T-cell (primary cell): Measurements from ENCODE around the gene ELP2. TPM values are rescaled to one million over a fixed set of nuclear protein-coding genes. Genes with fewer than 3 reads are reported as not detected.
A peak's percentile ranks its signal among the peaks of the same experiment; 100 is the strongest.

Experiments used
- ATAC-seq, 4 experiments: fragments of 200-7000 bp in 3 of 4; fragments of 150-1000 bp in 1 of 4; cut with Tn5 transposase; replicated peaks in 1 of 4; 1 replicate in 3 of 4; 2 replicates in 1 of 4; pipeline ENCODE4 v1.10.0; 2021; ENCODE audit warnings: moderate library complexity in 3 of 4, mild to moderate bottlenecking in 2 of 4, moderate number of reproducible peaks in 1 of 4
- CTCF ChIA-PET, 2 donors: fragments of 300-600 bp; sonication (Branson Sonifier 250); formaldehyde crosslinking; loops; one replicate each; lab custom pipeline; 2022; ENCODE audit warnings: antibody characterized with exemption in 2 of 2; lab: Charles Lee
- POLR2A ChIA-PET, 2 donors: fragments of 300-600 bp; sonication (Branson Sonifier 250); formaldehyde crosslinking; loops; one replicate each; lab custom pipeline; 2022; ENCODE audit warnings: antibody characterized with exemption in 2 of 2; lab: Charles Lee
- DNase-seq, 35 experiments: peaks; one replicate each; pipeline versions ENCODE4 v3.0.0 to v3.0.0-alpha.2; 2013 to 2023
- H3K27ac ChIP-seq: one replicate; pipeline ENCODE4 v1.5.1; 2013; ENCODE audit warnings: low read length
- H3K27me3 ChIP-seq, 2 experiments: replicated peaks in 1 of 2; 1 replicate in 1 of 2; 2 replicates in 1 of 2; pipeline versions ENCODE4 v1.6.1 to v1.7.0; 2013; ENCODE audit warnings: low read length in 1 of 2, mixed read lengths in 1 of 2; ENCODE audit not compliant: control insufficient read depth in 2 of 2, insufficient read depth in 2 of 2; ENCODE audit errors: extremely low read depth in 1 of 2
- H3K36me3 ChIP-seq, 2 donors: 1 replicate in 1 of 2; 2 replicates in 1 of 2; pipeline versions ENCODE4 v1.6.1 to v1.7.0; 2013; ENCODE audit warnings: low read length in 1 of 2; ENCODE audit not compliant: control insufficient read depth in 2 of 2, insufficient read depth in 1 of 2; ENCODE audit errors: extremely low read depth in 1 of 2
- H3K4me1 ChIP-seq, 2 experiments: 1 replicate in 1 of 2; 2 replicates in 1 of 2; pipeline versions ENCODE4 v1.6.1 to v1.7.0; 2013; ENCODE audit warnings: low read length in 2 of 2, mixed read lengths in 1 of 2; ENCODE audit not compliant: insufficient read depth in 2 of 2, control insufficient read depth in 1 of 2; ENCODE audit errors: extremely low read depth in 1 of 2
- H3K4me3 ChIP-seq, 2 donors: 1 replicate in 1 of 2; 2 replicates in 1 of 2; pipeline versions ENCODE4 v1.5.1 to v1.7.0; 2013; ENCODE audit warnings: mild to moderate bottlenecking in 2 of 2, low read length in 1 of 2, moderate library complexity in 1 of 2; ENCODE audit not compliant: control insufficient read depth in 1 of 2; ENCODE audit errors: extremely low read depth in 1 of 2
- H3K9me3 ChIP-seq: 2 replicates; pipeline ENCODE4 v1.7.0; 2013
- H3K27ac Mint-ChIP-seq, 2 donors: one replicate each; pipeline ENCODE4 v1.8.0; 2020 to 2021; ENCODE audit warnings: mild to moderate bottlenecking in 2 of 2, mixed read lengths in 2 of 2
- H3K27me3 Mint-ChIP-seq, 2 donors: one replicate each; pipeline ENCODE4 v1.8.0; 2021 to 2022; ENCODE audit warnings: mixed read lengths in 2 of 2
- H3K36me3 Mint-ChIP-seq: one replicate; pipeline ENCODE4 v1.8.0; 2021; ENCODE audit warnings: mixed read lengths
- H3K4me1 Mint-ChIP-seq, 3 donors: one replicate each; pipeline ENCODE4 v1.8.0; 2020 to 2022; ENCODE audit warnings: mixed read lengths in 3 of 3, mild to moderate bottlenecking in 1 of 3
- H3K4me3 Mint-ChIP-seq, 3 donors: one replicate each; pipeline ENCODE4 v1.8.0; 2020 to 2022; ENCODE audit warnings: mild to moderate bottlenecking in 3 of 3, mixed read lengths in 3 of 3, moderate library complexity in 3 of 3
- H3K9me3 Mint-ChIP-seq, 3 donors: one replicate each; pipeline ENCODE4 v1.8.0; 2020 to 2022; ENCODE audit warnings: mixed read lengths in 3 of 3
- WGBS: methylation state at CpG from one replicate; pipeline ENCODE4 v1.1.5; 2013; ENCODE audit warnings: missing lambda C conversion rate; ENCODE audit not compliant: insufficient coverage; 5-methylcytosine and 5-hydroxymethylcytosine counted together
- total RNA-seq, 35 experiments: library from RNA in 6 of 35; stranded (reverse) in 6 of 35; fragments of 120-200 nt in 1 of 35; gene quantifications; one replicate each; pipeline versions ENCODE4 v1.2.1 to v1.2.4 and lab custom pipeline; 2013 to 2026

The ELP2 gene
- total RNA-seq, 5 donors from 2014 or later (not counting 1 experiment from before 2014, with no cell fraction given), result 109 to 156 (median 150) TPM

- Histone ChIP-seq H3K4me1 (no peaks in the 10 kb centered on the region), H3K4me3 (no peak overlapping the region), H3K27me3 (no peaks in the 10 kb centered on the region), H3K27ac (no peak overlapping the region), H3K9me3 (no peaks in the 10 kb centered on the region), H3K36me3 (peaks cover 8 to 31% of the 10 kb centered on the region in 2 donors)
- Mint-ChIP-seq H3K4me1 (peaks cover 6 to 21% (median 14%) of the 10 kb centered on the region in 3 donors), H3K4me3 (no peak overlapping the region), H3K27me3 (no peaks in the 10 kb centered on the region), H3K36me3 (peaks cover 31% of the 10 kb centered on the region), H3K27ac (peak overlapping the region in 1 of 2 donors; percentile 4), H3K9me3 (no peaks in the 10 kb centered on the region)
- ChIA-PET POLR2A (interaction anchor here in 1 of 2 donors (0.5 kb wide), 1 partner anchor 49 kb away, joined by 3 read pairs; the partner anchor contains the start of gene SLC39A6), CTCF (no interaction called here)
- 100% methylated on average over 1 of the region's 3 CpGs for WGBS
- no peak for ATAC-seq
- no peak for DNase-seq
Measured at GRCh38 chr18:36177913-36178312, 48.2 kb downstream of the ELP2 start.

GRCh38 chr18:36179562-36180355 is 50.1 kb downstream of the ELP2 start:
- H3K27ac ChIP-seq, result no peak overlapping the region
- ChIA-PET POLR2A (interaction anchor here (0.6 to 0.9 kb wide), 2 partner anchors 8 to 799 kb away, joined by 3 to 5 read pairs; no protein-coding TSS in a partner anchor), CTCF (no interaction called here)
- DNase-seq (no peak), ATAC-seq (peak in 3 of 4 experiments; percentile 34 to 58 (median 39))
- whole genome bisulfite sequencing, result 47% methylated on average over 5 of the region's 7 CpGs
- Mint-ChIP-seq H3K36me3 (peaks cover 27% of the 10 kb centered on the region), H3K27ac (peak overlapping the region; percentile 23 to 50), H3K4me1 (peaks cover 6 to 21% (median 14%) of the 10 kb centered on the region in 3 donors), H3K27me3 (no peaks in the 10 kb centered on the region), H3K4me3 (no peak overlapping the region), H3K9me3 (no peaks in the 10 kb centered on the region)
- no peak overlapping the region for H3K4me3 ChIP-seq
- H3K4me1 ChIP-seq, result no peaks in the 10 kb centered on the region
- H3K36me3 ChIP-seq, result peaks cover 7 to 17% of the 10 kb centered on the region in 2 donors
- H3K9me3 ChIP-seq, result no peaks in the 10 kb centered on the region
- no peaks in the 10 kb centered on the region for H3K27me3 ChIP-seq

DNA sequence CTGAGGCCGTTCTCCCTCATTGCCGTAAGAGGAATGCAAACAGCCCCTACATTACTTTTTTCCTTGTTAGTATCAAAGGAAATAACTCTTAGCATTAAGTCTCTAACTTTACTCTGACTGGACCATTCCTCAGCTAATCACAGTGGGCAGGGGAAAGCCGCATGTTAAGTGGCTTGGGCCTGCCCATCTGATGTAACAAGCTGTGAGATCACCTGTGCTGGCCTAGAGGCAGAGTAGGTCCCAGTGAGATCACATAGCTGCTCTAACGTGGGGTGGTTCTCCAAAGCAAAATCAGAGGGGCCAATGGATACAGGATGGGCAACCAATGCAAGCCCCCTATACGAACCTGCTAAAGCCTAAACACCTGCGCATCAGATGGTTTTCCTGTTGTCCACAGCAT is 51.7 kb downstream of the ELP2 start:
- Histone ChIP-seq H3K36me3 (peaks cover 3 to 4% of the 10 kb centered on the region in 2 donors), H3K4me3 (no peak overlapping the region), H3K27ac (no peak overlapping the region), H3K4me1 (peaks cover 0 to 1% of the 10 kb centered on the region in 2 experiments), H3K9me3 (no peaks in the 10 kb centered on the region), H3K27me3 (peaks cover 0 to 9% of the 10 kb centered on the region in 2 experiments)
- POLR2A ChIA-PET, result no interaction called here
- peaks cover 9 to 20% (median 10%) of the 10 kb centered on the region in 3 donors for H3K4me1 Mint-ChIP-seq
- no peaks in the 10 kb centered on the region for H3K27me3 Mint-ChIP-seq
- H3K4me3 Mint-ChIP-seq, result no peak overlapping the region
- CTCF ChIA-PET, result interaction anchor here in 1 of 2 donors (0.5 kb wide), 1 partner anchor 1328 kb away, joined by 3 read pairs; no protein-coding TSS in a partner anchor
- H3K36me3 Mint-ChIP-seq, result peaks cover 13% of the 10 kb centered on the region
- no peak for DNase-seq
- H3K9me3 Mint-ChIP-seq, result no peaks in the 10 kb centered on the region
- no peak for ATAC-seq
- 98% methylated on average over 4 of the region's 6 CpGs for WGBS
- H3K27ac Mint-ChIP-seq, result no peak overlapping the region

DNA sequence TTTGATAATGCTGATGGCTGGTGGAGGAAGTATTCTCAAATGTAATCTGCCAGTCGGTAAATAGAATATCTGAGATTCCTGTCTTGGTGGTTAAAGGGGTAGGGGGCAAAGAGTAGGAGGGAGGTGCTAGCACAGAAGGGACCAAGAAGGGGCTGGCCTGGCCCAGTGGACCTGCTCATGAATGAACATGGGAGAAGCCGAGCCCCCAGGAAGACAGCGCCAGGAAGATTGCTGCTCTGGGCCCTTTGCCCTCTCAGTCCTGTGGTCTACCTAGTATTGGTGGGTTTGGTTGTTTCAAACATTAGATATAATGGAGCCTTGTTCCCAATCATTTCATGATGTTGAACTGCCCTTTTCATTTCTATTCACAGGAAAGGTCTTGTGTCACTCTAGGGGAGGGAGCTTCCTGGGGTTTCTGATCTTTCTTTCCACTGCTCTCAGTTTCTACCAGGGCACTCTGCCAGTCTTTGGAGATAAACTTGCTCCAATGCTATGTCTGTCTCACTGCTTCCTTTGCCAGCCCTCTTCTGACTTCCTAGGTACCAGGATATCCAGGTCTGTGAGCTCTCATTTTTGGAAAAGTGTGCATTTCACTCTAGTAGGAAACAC is 52.3 kb downstream of the ELP2 start:
- H3K9me3 ChIP-seq, result no peaks in the 10 kb centered on the region
- ATAC-seq (no peak), DNase-seq (no peak)
- peaks cover 0 to 14% of the 10 kb centered on the region in 2 experiments for H3K27me3 ChIP-seq
- Mint-ChIP-seq H3K9me3 (no peaks in the 10 kb centered on the region), H3K36me3 (peaks cover 9% of the 10 kb centered on the region), H3K4me3 (no peak overlapping the region), H3K27me3 (no peaks in the 10 kb centered on the region), H3K4me1 (peaks cover 9 to 20% (median 12%) of the 10 kb centered on the region in 3 donors), H3K27ac (peak overlapping the region in 1 of 2 donors; percentile 40)
- H3K27ac ChIP-seq, result no peak overlapping the region
- peaks cover 0 to 7% of the 10 kb centered on the region in 2 experiments for H3K4me1 ChIP-seq
- ChIA-PET CTCF (no interaction called here), POLR2A (interaction anchor here in 1 of 2 donors (0.6 kb wide), 1 partner anchor 1154 kb away, joined by 3 read pairs; no protein-coding TSS in a partner anchor)
- H3K4me3 ChIP-seq, result no peak overlapping the region
- 80% methylated on average over 1 of the region's 3 CpGs for WGBS
- peaks cover 0 to 2% of the 10 kb centered on the region in 2 donors for H3K36me3 ChIP-seq

DNA sequence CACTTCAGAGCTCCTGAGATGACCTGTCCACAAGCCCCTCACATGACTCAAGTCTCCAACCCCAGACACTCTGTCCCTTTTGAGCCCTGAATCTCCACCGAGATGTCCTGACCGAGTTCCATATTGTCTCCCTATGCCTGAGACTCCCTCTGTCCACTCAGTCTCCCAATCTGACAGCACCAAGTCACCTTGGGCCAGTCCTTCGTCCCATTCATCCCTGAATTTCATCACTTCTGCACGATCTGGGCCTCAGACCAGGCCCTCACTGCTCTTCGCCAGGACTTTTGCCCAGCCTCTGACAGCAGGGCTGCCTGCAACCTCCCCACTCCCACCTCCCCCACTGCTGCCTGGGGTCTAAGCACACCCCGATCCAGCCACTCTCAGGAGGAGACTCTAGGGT is 53.3 kb downstream of the ELP2 start:
- 94% methylated on average over 6 of the region's 6 CpGs for WGBS
- H3K4me1 ChIP-seq, result peaks cover 0 to 15% of the 10 kb centered on the region in 2 experiments
- no peak for DNase-seq
- POLR2A ChIA-PET, result no interaction called here
- Mint-ChIP-seq H3K27ac (no peak overlapping the region), H3K36me3 (peaks cover 4% of the 10 kb centered on the region), H3K27me3 (peaks cover 1% of the 10 kb centered on the region in 2 donors), H3K9me3 (no peaks in the 10 kb centered on the region), H3K4me1 (peaks cover 13 to 21% (median 13%) of the 10 kb centered on the region in 3 donors), H3K4me3 (no peak overlapping the region)
- H3K9me3 ChIP-seq, result no peaks in the 10 kb centered on the region
- H3K4me3 ChIP-seq, result no peak overlapping the region
- no peaks in the 10 kb centered on the region for H3K36me3 ChIP-seq
- ATAC-seq, result no peak
- H3K27me3 ChIP-seq, result peaks cover 0 to 23% of the 10 kb centered on the region in 2 experiments
- H3K27ac ChIP-seq, result no peak overlapping the region
- CTCF ChIA-PET, result no interaction called here

DNA sequence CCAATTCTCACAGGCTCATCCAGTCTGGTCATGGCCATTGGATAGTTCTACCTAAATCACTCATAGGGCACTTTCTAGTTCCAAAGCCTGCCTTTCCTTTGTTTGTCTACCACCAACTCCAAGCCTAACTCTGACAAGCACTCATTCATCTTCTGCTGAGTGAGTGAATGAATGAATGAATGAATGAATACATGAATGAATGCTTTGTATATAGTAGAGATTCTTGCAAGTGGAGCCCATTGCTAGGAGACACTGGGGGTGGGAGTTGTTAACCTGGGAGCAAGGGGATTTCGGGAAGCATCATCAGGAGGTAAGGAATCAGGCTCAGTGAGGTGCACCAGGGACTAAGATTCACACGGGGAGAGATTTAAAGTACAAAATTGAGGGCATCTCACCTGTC is 54.3 kb downstream of the ELP2 start:
- CTCF ChIA-PET, result no interaction called here
- ATAC-seq (no peak), DNase-seq (no peak)
- Mint-ChIP-seq H3K36me3 (no peaks in the 10 kb centered on the region), H3K4me3 (no peak overlapping the region), H3K9me3 (no peaks in the 10 kb centered on the region), H3K27ac (no peak overlapping the region), H3K27me3 (peaks cover 11% of the 10 kb centered on the region in 2 donors), H3K4me1 (peaks cover 19 to 26% (median 22%) of the 10 kb centered on the region in 3 donors)
- H3K4me1 ChIP-seq, result peaks cover 0 to 20% of the 10 kb centered on the region in 2 experiments
- POLR2A ChIA-PET, result no interaction called here
- no peaks in the 10 kb centered on the region for H3K36me3 ChIP-seq
- 100% methylated on average over 1 of the region's 2 CpGs for WGBS
- no peak overlapping the region for H3K4me3 ChIP-seq
- H3K27ac ChIP-seq, result no peak overlapping the region
- H3K9me3 ChIP-seq, result no peaks in the 10 kb centered on the region
- H3K27me3 ChIP-seq, result peaks cover 1 to 28% of the 10 kb centered on the region in 2 experiments
